Measurements from ENCODE around the gene MCF2L.

MCF2L gene

DNA sequence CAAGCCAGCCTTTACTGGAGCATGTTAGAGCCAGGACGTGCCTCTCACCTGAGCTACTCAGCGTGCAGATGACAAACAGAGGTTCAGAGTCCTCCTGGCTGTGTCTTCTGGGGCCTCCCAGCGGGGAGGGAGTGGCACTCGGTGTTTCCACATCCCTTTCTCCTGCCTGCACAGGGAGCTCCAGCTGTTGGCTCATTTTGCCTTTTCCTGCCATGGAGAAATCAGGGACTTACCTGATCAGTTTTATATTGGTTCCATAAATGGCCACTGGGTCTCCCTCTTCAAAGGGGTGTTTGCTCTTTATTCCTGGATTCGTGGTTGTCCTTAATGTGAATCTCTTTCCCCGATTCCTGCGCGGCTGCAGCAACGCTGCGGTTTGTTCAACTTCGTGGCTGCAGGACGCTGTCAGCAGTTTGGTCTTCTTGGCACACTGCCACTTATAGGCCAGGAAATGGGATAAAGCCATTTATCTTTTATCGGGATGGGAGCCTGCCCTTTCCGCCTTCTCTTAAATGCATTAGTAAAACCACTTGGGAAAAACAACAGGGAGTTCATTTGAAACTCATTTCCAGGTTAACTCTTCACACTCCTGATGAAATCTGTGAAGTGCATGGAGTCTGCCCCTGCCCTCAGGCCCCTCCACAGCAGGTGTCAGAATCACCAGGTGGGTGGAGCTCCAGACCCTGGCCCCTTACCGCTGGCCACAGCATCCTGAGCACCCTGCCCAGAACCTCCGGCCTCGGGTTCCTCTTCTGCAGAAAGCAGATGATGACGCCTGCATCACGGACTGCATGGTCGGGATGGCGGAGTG is 39.8 kb upstream of the MCF2L start:
- TF ChIP-seq, protein P1, sequence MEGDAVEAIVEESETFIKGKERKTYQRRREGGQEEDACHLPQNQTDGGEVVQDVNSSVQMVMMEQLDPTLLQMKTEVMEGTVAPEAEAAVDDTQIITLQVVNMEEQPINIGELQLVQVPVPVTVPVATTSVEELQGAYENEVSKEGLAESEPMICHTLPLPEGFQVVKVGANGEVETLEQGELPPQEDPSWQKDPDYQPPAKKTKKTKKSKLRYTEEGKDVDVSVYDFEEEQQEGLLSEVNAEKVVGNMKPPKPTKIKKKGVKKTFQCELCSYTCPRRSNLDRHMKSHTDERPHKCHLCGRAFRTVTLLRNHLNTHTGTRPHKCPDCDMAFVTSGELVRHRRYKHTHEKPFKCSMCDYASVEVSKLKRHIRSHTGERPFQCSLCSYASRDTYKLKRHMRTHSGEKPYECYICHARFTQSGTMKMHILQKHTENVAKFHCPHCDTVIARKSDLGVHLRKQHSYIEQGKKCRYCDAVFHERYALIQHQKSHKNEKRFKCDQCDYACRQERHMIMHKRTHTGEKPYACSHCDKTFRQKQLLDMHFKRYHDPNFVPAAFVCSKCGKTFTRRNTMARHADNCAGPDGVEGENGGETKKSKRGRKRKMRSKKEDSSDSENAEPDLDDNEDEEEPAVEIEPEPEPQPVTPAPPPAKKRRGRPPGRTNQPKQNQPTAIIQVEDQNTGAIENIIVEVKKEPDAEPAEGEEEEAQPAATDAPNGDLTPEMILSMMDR (IDR thresholded peaks at IDR 0.05; ENCODE audit: control insufficient read depth, insufficient read depth, low read depth, low read length, missing control alignments) = no peak
- H3K4me3 ChIP-seq (ENCODE audit: control insufficient read depth, low read depth, low read length) = no peak overlapping the region
- no peak for DNase-seq (ENCODE audit: low read depth)

DNA sequence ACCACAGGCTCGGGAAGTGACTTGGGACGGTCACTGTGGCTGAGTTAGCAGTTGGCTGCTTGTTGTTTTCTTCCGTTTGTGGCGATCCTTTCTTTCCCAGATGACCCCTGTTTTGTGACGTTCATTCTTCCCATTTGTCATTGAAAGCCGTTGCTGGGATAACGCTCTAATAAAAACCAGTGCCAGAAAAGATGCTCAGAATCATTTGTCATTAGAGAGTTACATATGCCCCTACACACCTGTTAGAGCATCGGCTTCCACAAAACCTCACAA is 39.3 kb upstream of the MCF2L start:
- no peak for DNase-seq (ENCODE audit: low read depth)

DNA sequence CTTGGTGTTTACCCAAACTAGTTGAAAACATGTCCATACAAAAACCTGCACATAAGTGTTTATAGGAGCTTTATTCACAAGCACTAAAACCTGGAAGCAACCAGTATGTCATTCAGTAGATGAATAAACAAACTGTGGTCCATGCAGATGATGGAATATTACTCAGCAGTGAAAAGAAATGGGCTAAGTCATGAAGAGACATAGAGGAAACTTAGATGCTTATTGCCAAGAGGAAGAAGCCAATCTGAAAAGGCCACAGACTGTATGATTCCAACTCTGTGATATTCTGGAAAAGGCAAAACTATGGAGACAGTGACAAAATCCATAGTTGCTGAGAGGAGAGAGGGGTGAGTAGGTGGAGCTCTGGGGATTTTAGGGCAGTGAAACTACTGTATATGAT is 38.8 kb upstream of the MCF2L start:
- TF ChIP-seq, protein P1 (IDR thresholded peaks at IDR 0.05; ENCODE audit: control insufficient read depth, insufficient read depth, low read depth, low read length, missing control alignments) = no peak
- H3K4me3 ChIP-seq (ENCODE audit: control insufficient read depth, low read depth, low read length) = no peak overlapping the region
- no peak for DNase-seq (ENCODE audit: low read depth)

More for the DNA sequence above, 39.3 kb upstream of the MCF2L start:
- TF ChIP-seq, protein P1 (IDR thresholded peaks at IDR 0.05; ENCODE audit: control insufficient read depth, insufficient read depth, low read depth, low read length, missing control alignments) = no peak
- H3K4me3 ChIP-seq (ENCODE audit: control insufficient read depth, low read depth, low read length) = no peak overlapping the region

DNA sequence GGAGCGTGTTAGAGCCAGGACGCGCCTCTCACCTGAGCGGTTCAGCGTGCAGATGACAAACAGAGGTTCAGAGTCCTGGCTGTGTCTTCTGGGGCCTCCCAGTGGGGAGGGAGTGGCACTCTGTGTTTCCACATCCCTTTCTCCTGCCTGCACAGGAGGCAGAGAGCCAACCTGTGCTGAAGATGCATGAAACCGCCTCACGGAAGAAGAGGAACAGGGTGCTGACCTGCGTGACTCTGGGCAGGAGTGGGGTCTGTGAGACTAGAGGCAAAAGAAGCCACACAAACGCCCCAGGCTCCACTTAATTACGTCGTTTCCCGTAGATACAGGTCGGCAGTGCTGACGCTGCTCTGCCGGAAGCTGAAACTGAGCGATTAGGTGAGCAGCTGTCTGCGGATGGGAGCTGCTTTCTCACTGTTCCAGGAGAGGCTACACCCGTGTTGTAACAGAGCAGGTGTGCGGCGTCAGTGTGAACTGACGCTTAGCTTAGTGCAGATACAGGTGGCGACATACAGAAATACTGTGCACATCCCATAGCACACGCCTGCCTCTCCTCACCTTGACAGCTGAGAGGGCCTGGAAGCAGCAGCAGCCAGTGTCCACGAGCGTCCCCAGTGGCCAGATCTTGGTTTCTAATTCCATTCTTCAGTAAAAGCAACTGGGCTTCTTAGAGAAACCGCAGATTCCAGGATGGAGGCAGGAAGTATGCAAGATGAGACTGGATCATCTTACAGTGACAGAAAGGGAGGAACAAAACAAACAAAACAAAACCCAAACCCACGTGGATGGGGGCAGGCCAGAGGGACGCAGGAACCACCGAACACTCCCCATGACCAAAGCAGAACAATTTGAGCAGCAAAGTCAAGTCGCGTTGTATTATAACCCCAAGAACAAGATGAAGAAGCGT is 37.7 kb upstream of the MCF2L start:
- peak; percentile 7 for DNase-seq (ENCODE audit: low read depth)
- no peak overlapping the region for H3K4me3 ChIP-seq (ENCODE audit: control insufficient read depth, low read depth, low read length)
- TF ChIP-seq, protein P1 (IDR thresholded peaks at IDR 0.05; ENCODE audit: control insufficient read depth, insufficient read depth, low read depth, low read length, missing control alignments) = peak; percentile 74

DNA sequence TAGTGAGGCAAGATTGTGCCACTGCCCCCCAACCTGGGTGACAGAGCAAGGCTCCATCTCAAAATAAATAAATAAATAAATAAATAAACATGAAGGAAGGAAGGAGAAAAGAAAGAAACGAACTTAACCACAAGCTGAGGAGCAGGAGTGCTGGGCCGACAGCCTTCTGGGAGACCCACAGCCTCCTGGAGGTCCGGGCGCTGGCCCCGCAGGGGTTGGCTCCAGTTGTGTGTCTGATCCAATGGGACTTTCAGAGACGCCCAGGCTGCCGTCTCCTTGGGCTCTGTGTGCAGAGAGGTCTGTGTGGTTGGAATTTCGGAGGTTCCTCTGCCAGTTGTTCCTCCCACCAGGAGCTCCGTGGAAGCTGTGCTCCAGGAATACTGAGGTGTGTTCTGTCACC is 36.0 kb upstream of the MCF2L start:
- TF ChIP-seq, protein P1 (IDR thresholded peaks at IDR 0.05; ENCODE audit: control insufficient read depth, insufficient read depth, low read depth, low read length, missing control alignments) = no peak
- H3K4me3 ChIP-seq (ENCODE audit: control insufficient read depth, low read depth, low read length) = no peak overlapping the region

DNA sequence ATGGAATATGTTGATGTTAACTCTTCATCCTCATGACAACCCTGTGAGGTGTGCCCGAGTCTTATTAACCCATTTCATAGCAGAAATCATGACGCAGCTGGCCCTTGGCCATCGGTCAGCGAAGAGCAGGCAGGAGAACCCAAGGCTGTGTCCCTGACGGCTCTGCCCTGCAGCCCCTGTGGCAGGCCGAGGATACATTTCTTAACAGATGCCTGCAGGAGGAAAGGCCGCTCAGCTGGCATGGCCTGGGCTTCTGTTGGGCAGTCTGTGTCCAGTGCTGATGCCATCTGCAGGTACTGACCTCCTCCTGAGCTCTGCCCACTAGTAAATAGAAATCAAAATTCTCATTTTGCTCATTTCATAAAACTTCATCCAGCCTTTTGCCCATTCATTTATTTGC is 35.4 kb upstream of the MCF2L start:
- DNase-seq (ENCODE audit: low read depth) = no peak
- TF ChIP-seq, protein P1 (IDR thresholded peaks at IDR 0.05; ENCODE audit: control insufficient read depth, insufficient read depth, low read depth, low read length, missing control alignments) = no peak
- H3K4me3 ChIP-seq (ENCODE audit: control insufficient read depth, low read depth, low read length) = no peak overlapping the region

More for the DNA sequence above, 36.0 kb upstream of the MCF2L start:
- no peak for DNase-seq (ENCODE audit: low read depth)
